Gastroesophageal sphincter (tissue), 3 donors: ENCODE results near the gene TTLL6.

Experiments
- CTCF ChIP-seq, 4 experiments: fragments of 200-600 bp in 2 of 4; fragments of 450-650 bp in 2 of 4; sonication (generic) in 1 of 4; IDR thresholded peaks; one replicate each; pipeline ENCODE4 v1.5.1; 2017 to 2019; ENCODE audit warnings: antibody characterized with exemption in 4 of 4, mild to moderate bottlenecking in 2 of 4, moderate library complexity in 2 of 4
- EP300 ChIP-seq: sonication (generic); formaldehyde crosslinking; IDR thresholded peaks from one replicate; pipeline ENCODE4 v1.6.1; 2017; ENCODE audit warnings: antibody characterized with exemption, mild to moderate bottlenecking
- POLR2A ChIP-seq, 2 donors: fragments of 450-650 bp; IDR thresholded peaks; one replicate each; pipeline ENCODE4 v1.6.1; 2017; ENCODE audit warnings: antibody characterized with exemption in 2 of 2, mild to moderate bottlenecking in 2 of 2, moderate library complexity in 1 of 2

- TF ChIP-seq POLR2A (IDR thresholded peaks at IDR 0.05), result no peak
- TF ChIP-seq CTCF (IDR thresholded peaks at IDR 0.05), result no peak
- no peak for TF ChIP-seq EP300
These were observed 21.4 kb downstream of the TTLL6 start for GRCh38 chr17:48795444-48796162.
